ENCODE measurements around the gene GDPD5.

DNA sequence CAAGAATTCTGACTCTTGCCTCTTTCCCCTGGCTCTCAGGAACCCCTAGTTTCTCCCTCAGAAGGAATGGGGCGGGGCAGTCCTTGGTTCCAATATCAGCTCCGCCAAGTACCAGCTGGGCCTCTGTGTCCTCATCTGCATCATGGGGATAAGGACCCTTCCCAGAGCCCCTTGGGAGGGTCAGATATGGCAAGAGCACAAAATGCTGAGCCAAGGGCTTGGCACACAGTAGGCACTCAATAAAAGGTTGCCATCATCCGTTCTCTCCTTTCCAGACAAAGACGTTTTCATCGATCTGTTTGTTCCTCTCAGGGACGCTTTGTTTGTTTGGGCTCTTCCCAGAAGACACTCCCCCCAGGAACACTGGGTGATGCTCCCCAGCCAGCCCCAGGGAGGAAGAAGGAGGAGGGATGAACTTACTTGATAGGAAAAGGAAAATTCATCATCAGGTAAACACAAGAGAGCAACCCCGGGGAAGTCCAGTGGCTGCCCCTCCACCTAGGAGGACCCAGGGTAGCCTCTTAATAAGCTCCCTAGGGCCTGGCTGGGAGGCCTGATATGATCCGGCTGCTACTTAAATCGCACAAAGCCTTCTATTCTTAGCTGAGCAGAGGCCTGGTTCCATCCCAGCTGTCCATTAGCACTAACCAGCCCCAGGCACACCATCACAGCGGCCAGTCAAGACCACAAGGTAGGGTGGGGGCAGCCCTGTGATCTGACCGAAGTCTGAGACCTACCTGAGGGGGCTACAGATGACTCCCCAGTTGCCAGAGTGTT, 19.6 kb downstream of the GDPD5 start:
- TF ChIP-seq CTCF (IDR thresholded peaks at IDR 0.05; ENCODE audit: low read length) (no peak), EZH2 (IDR thresholded peaks at IDR 0.05; ENCODE audit: borderline replicate concordance, low read length) (no peak)
